Dedifferentiated amniotic fluid mesenchymal stem cell (primary cell): ENCODE results near the gene AURKA.

Source experiments
- DNase-seq: peaks from one replicate; pipeline ENCODE4 v3.0.0-alpha.2; 2016; ENCODE audit errors: extremely low spot score

Gene AURKA

DNA sequence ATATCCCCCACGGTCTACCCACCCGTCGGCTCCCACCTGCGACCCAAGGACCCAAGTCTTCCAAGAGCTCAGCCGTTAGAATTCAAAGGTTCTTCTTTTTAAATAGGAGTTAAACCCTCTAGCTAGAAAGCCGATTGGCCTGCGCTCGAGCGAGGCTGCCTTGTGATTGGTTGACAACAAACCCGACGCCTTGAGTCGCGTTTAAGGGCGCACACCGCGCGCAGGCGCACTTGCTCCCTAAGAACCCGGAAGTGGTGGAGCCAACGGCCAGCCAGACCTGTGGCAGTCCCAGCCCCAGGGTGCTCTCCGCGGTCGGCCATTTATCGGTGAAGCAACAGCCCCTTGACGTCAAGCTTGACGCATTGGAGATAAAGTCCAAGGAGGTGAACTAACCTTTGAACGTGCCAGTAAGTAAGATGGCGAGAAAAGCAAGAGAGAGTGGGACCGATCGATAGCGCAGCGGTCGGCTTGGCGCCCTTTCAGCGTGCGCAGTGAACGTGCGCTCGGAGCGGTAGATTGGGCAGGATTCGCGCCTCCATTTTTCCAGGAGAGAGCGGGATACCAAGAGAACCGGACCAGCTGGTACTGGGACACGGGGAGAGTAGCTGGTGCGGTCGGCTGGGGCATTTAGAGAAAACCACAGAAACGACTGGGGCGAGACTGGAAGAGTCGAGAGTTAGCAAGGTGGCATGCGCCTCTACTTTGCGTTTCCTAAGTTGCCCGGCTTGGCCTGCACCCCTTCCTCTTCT is at the start of gene AURKA, which contains the start of gene CSTF1:
AURKA (minus strand) TSS at position 84 of the 749 bp plus-strand sequence. CDS start 4,018 bp downstream, outside the sequence.
CSTF1 (plus strand) TSS at position 514 of the 749 bp plus-strand sequence. CDS start 2,908 bp downstream, outside the sequence.
- DNase-seq: peak; percentile 99

DNA sequence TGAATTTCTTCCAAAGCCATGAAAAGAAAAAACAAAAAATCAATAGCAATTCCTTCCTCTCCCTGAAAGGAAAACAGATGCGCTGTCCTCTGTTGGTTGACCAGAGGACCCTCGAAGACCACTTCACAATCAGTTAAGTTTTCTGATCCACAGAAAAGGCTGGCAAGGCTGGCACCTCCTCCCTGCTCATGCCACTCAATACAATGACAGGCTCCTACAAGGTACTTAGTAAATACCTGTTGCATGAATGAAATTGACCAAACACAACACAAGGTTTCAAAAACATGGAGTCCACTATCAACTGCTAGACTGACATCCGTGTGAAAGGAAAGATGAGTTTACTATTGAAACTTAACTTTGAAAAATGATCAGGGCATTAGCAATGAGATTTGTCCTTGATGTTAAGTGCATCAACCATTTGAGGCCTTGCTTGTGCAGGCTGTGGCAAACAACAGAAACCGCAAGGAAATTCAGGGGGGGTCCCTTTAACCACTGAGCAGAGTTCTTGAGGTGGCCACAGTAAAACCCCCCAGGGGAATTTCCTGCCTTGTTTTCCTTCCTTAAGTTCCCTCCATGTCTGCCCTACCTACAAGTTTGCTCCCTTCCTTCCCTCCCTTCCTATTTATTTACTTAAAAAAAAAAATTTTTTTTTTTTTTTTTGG is 48.5 kb upstream of the AURKA start:
- DNase-seq: no peak

DNA sequence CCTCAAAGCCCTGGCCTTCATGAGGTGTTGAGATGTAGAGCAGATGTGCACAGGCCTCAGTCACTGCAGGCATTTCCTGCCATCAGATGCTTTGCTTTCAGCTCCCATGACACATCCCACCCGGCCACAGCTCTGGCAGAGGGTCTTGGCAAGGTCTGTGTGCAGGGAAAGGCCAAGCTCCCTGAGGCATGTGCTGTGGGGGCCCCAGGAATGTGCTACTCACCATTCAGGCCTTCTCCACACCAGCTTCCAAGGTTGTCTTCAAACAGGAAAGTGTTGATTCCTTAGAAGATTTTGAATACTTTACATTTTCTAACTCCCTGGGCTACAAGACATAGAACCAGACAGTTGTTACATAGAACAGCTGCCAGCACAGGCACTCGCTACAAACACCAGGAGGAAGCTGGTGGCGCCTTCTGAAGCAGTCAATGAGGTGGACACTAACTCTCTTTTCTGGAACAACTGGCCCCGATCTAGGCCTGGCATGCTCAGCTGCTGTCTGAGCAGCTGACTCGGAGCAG is 47.8 kb upstream of the AURKA start:
- DNase-seq: peak; percentile 77

DNA sequence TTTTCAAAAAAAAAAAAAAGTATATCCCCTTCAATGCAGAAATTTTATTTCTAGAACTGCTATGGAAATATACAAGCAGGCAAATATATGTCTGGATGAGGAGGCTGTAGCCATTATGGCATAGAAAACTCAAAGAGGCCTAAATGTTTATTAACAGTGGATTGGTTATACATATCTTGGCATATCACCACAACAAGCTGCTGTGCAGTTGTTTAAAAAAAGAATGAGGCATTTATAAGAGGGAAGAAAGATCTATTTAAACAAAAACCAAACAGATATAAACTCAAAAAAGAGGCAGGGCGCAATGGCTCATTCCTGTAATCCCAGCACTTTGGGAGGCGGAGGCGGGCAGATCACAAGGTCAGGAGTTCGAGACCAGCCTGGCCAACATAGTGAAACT is 46.3 kb upstream of the AURKA start:
- DNase-seq: no peak

DNA sequence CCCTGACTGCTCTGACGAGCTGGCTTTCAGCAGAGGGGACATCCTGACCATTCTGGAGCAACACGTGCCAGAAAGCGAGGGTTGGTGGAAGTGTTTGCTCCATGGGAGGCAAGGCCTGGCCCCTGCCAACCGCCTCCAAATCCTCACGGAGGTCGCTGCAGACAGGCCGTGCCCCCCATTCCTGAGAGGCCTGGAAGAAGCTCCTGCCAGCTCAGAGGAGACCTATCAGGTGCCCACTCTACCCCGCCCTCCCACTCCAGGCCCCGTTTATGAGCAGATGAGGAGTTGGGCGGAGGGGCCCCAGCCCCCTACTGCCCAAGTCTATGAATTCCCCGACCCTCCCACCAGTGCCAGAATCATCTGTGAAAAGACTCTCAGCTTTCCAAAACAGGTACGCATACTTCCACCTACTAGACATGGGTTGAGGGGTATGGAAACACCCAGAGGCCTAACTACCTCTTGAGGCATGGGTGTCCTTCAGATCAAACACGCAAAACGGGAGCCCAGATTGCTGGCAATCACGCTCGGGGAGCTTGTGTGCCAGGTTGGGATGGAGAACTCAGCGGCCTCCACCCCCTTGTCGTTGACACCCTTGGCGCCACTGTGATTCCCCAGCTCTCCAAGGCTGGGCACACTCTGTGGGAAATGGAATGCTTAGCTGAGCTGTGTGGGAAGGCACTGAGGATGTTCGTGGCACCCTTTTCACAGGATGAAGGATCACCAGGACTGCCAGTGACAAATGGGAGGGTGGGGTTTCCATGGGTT is 45.4 kb upstream of the AURKA start:
- no peak for DNase-seq

DNA sequence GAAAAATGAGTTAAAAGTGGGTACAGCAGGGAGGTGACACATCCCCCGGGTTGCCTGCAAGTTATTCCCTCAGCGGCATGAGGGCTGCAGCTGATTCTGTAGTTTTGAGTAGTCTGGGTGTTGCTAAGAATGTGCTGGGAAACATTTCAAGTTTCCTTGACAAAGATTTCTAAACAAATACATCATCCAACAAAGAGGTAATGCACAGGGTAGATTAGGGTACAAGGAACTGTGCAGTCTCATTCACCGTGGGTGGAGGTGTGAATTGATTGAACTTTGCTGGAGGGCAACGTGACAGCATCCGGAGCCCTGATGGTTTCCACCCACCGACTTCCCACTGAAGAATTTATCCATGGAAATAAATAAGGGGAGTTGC is 41.9 kb upstream of the AURKA start:
- peak; percentile 65 for DNase-seq

DNA sequence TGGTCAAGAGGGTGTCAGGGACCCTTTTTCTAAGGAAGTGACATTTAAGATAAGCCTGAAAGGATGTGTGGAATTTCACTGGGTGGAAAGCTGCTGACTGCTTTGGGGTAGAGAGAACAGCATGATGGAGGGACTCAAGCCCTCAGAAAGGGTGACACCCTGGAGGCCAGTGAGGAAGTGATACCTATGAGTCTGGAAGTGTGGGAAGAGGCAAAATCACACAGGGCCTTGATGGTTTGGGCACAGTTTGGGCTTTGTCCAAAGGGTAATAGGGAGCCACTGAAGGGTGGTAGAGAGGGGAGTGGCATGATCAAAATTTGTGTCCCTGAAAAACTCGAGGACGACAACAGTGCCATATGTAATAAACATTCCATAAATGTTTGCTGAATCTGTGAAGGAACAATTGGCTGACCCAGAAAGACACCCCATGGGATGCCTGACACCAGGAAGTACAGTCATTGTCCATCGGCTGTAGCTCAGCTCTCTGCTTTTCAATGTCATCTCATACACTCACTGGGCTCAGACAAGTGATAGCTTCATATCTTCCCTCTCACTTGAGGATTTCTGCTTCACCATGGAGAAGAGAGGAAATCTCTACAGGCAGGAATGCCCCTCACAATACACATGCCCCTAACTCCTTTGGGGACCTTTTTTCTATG is 41.3 kb upstream of the AURKA start:
- DNase-seq: no peak

DNA sequence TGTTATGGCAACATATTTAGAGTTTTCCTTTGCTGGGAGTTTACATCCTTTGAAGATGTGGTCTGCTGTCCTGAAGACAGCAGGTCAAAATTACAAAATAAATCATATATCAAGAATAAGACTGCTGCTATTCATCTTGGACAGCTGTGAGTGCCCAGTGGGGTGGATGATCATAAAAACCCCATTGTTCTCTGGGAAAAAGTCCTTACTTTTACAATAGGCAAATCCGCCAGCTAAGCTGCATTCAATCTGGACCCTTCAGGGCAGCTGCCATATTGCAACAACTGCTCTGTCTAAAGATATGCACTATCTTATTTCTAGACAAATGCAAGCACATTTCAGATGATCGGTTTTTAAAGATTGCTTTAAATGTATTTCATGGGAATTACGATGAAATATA is 39.5 kb upstream of the AURKA start:
- DNase-seq: no peak

DNA sequence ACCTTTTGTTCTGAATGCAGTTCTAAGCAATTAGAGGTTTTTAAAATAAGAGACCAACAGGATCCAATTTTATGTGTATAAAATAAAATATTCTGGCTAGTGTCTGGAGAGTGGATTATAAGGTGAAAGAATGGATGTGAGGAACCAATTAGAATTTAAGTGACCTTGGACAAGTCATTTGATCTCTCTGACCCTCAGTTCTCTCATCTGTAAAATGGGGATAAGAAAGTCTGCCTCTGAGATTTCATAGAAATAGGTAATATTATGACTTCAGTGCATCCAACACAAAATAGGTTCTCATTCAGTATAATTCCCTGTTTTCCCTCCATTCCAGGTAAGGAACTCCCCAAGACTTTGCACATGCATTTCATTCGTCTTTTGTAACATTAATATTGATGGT is 38.9 kb upstream of the AURKA start:
- DNase-seq: no peak

DNA sequence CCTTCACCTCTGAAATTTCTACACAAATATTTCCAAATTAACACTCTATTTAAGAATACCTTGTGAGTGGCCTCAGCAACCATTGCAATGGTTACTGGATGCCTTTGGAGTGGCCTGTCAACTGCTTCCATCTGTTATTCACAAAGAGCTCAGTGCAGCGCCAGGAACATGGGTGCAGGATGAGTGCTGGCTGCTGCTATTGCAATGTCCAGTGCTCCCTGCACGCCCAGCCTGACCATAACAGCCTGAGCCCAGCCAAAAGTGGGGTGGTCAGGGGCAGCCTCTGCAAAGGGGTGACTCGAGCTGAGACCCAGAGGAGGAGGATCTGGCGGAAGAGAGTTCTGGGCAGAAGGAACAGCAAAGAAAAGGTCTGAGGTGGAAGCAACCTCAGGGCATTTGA is 38.4 kb upstream of the AURKA start:
- no peak for DNase-seq

DNA sequence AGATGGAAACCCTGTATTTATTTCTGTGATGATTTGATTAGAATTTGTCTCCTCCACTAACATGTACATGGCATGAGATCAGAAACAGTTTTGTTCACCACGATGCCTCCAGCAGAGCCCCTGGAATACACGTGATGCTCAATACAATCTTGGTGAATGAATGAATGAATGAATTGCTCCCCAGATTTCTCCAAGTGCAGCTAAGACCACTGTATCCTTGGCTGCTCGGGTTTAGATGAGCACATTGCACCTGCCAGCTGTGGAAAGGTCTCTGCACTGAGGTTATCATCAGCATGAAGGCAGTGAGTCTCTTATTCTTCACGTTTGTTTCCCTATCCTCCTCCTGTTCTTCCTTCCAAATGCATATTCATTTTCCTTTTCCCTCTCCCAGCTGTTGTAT is 37.9 kb upstream of the AURKA start:
- DNase-seq: no peak

DNA sequence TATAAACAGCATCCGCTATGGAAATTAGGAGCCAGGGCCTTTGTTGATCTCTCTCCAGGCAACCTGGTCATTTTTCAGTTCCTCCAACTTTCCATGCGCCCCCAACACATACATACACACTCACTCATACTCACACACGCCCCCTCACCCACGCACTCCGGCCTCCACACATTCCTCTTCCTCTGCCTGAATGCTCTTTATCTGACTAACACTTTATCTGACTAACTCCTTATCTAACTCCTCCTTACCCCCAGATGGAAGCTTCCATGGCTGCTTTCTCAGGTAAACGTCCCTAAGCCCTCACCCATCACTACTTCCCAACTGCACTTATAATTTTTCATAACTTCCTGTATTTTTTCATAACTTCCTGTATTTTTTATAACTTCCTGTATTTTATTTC is 37.5 kb upstream of the AURKA start:
- no peak for DNase-seq

DNA sequence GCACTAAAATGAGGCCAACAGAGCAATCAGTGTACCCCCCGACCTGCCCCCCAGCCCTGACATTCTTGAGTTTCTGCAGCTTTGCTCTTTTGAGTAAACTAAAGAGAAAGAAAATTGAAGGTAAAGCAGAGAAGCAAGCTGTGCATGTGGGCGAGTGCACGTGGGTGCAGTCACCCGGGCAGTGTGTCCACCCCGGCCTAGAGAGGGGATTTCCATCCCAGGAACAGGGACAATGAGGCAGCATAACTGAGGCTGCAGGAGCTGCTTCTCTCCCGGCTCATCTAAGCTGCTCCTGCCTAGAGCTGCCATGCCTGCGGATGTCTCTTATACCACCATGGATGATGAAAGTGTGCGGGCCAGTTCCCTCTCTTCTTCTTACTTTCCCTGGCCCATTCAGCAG is 36.9 kb upstream of the AURKA start:
- DNase-seq: no peak

DNA sequence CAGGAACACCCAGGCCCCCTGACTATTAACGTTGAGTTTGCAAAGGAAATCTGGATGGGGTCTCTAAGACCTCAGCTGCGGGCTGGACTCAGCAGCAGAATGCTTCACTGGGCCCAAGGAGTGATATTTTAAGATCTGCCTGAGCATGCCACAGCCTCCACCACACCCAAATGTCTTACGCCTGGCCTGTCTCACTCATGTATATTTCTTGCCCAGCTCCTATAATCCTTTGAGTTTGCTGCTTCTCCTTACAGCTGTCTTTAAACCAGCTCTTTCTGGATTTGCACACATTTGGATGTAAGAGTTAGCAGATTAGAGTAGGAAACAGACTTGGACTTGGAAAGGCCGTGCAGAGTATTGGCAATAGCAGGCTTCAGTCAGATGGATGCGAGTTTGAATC is 36.4 kb upstream of the AURKA start:
- no peak for DNase-seq

DNA sequence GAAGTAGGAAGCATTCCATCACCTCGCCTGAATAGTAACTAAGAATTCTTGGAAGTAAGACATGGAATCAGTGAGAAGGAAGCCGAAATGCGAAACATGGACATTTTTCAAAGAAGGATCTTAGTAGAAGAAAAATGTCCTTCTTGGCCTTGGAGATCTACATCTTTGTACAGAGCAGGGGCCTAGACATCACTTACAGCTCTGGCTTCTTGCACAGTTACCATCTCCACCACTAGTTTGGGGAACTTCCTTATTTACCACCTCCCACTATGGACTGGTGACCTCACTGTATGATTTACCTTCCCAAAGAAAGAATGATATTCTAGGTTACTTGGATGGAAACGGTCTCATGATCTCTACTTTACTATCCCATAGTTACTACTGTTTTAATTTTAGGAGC is 35.8 kb upstream of the AURKA start:
- DNase-seq: no peak

DNA sequence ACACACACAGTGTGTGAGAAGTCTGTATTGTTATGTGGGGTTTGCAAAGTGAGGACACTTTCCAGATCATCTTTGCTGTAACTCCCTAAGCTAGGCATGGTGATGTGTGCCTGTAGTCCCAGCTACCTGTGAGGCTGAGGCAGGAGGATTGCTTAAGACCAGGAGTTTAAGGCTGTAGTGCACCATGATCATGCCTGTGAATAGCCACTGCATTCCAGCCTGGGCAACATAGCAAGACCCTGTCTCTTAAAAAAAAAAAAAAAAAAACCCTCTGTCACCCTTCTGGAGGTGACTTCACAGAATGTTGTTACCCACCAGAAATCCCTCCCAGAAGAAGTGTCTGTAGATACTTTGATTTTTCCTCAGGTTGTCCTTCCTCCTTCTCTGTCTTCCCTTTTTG is 34.9 kb upstream of the AURKA start:
- no peak for DNase-seq

DNA sequence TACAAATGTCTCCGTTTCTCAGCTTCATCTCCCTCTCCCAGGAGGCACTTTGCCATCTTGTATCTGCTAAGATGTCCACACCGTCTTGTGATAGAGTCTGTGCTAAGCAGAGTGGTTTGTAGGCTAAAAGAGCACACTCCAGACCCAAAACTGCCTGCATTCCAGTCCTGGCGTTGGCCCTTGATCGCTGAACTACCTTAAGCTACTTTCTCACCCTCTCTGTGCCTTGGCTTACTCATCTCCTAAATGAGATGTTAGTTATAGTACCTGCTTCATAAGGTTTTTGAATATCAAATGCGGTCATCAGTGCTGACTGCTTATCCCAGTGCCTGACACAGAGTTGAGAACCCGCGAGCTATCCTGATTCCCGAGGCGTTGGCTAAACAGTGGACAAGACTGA is 34.0 kb upstream of the AURKA start:
- DNase-seq: no peak

DNA sequence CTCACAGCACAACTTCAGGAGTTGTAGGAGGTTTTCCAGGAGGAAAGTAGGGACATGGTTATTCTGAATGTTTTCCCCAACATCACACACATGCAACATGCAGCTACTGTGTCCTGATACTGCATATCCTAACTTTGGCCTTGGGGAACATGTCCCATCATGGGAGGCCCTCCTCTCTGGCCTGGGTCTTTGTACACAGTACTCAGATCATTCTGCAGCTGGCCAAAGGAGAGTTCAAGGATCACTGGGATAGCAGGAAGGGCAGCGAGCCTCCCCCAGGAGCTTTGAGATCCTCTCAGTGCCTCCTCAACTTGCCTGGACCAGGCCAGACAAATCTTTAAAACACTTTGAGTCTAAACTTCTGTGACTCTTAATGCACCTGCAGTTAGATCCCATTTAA is 32.9 kb upstream of the AURKA start:
- DNase-seq: no peak

DNA sequence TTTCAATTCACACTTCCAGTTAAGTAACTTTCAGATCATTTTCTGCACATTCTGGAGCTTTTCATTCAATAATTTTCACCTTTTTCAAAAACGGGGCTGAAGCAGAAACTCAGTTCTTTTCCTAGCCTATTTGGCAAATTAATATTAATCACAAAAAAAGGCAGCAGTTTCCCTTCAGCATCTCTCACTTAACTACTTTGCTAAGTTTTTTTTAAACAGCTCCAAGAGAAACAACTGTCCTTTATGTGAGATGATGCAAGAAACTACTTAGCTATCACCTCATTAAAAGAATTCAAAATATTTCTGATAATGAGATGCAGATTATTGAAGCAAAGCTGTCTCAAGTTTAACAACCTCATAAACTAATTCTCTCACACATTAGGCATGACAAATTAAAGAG is 31.9 kb upstream of the AURKA start:
- DNase-seq: no peak

DNA sequence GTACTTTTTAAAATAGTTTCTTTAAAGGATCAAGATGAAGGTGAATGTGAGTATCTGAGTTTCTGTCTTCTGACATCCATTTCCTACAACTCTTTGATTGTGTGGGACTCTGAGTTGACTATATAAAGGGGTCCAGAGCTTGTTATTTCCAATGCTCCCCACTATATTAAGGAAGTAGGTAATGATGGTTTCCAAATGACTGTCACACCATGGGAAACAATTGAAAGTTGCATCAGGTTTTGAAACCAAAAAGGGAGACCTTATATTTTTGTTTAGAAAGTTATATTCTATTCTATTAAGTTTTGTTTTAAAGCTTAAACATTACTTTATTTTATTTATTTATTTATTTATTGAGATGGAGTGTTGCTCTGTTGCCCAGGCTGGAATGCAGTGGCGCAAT is 31.2 kb upstream of the AURKA start:
- no peak for DNase-seq

DNA sequence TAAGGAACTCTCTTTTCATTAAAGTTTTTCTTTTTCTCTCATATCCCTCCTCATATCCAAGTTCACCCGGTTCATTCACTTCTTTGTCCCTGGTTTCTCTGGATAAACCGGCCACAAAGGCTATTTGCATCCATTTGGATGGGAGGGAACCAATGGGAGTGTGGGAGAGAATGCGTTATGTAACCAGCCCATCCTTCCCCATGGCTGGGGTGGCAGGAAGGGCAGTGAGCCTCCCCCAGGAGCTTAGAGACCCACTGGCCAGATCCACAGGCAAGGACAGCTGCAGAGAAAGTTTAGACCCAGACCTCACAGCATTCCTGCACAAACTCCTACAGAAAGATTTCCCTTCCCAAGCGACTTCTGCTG is 30.8 kb upstream of the AURKA start:
- no peak for DNase-seq
